Spleen (tissue), 7 donors: ENCODE measurements around the gene EDA2R.

Source experiments
- CTCF ChIP-seq, 11 experiments: fragments of 200-600 bp in 7 of 11; fragments of 450-650 bp in 4 of 11; sonication (generic) in 4 of 11; IDR thresholded peaks in 8 of 11; conservative IDR thresholded peaks in 3 of 11; 1 replicate in 7 of 11; 2 replicates in 4 of 11; pipeline versions ENCODE4 v1.4.0 to v1.8.0; 2016 to 2021; ENCODE audit warnings: antibody characterized with exemption in 11 of 11, inconsistent platforms in 4 of 11, mild to moderate bottlenecking in 1 of 11
- POLR2A ChIP-seq, 3 donors: fragments of 450-650 bp; IDR thresholded peaks; one replicate each; pipeline ENCODE4 v1.5.1; 2017; ENCODE audit warnings: antibody characterized with exemption in 3 of 3, mild to moderate bottlenecking in 1 of 3
- donor health status: DM: no; HTN: no; CAD: no; lungs with moderate emphysema.
- donor health status: DM: no; HTN: no; CAD: no.
- donor health status: DM: no; HTN: no; CAD: no.

- TF ChIP-seq CTCF (IDR thresholded peaks at IDR 0.05 in 8 of 11, conservative IDR thresholded peaks at IDR 0.05 in 3 of 11) = no peak
- no peak for TF ChIP-seq POLR2A (IDR thresholded peaks at IDR 0.05)
These were observed 37.5 kb upstream of the EDA2R start for GRCh38 chrX:66676413-66676812.
